ENCODE results near the gene DNAH6. TPM values are rescaled to one million over a fixed set of nuclear protein-coding genes. Genes with fewer than 3 reads are reported as not detected.

DNAH6 gene
- total RNA-seq, 1 experiment from 2014 or later: 1.6 TPM

GRCh38 chr2:84816426-84817026 lies 300.2 kb downstream of the DNAH6 start:
- BruUV-seq (replicated peaks): no TSS peak
- no peaks in the 10 kb centered on the region for H3K4me1 ChIP-seq (ENCODE audit: control insufficient read depth in 1 of 2, insufficient read depth in 2 of 2, low read length in 2 of 2)
- ATAC-seq: no peak

More at GRCh38 chr2:84816426-84817026, 300.2 kb downstream of the DNAH6 start:
- DNase-seq (ENCODE audit: low read depth, low spot score): no peak
- Histone ChIP-seq H3K27ac (ENCODE audit: low read depth, low read length) (no peak overlapping the region), H3K79me2 (ENCODE audit: insufficient read depth, low read length) (no peaks in the 10 kb centered on the region), H2AFZ (ENCODE audit: low read depth, low read length, poor library complexity, severe bottlenecking) (no peak overlapping the region), H4K20me1 (ENCODE audit: insufficient read depth) (no peaks in the 10 kb centered on the region), H3K4me3 (replicated peaks in 1 of 2; ENCODE audit: low read depth in 1 of 2, low read length in 2 of 2) (no peak overlapping the region), H3K9me3 (ENCODE audit: control insufficient read depth in 1 of 2, insufficient read depth in 1 of 2, low read depth in 1 of 2, low read length in 2 of 2) (no peaks in the 10 kb centered on the region), H3K9me2 (ENCODE audit: insufficient read depth) (no peaks in the 10 kb centered on the region), H3K9ac (ENCODE audit: low read length) (no peak overlapping the region), H3K36me3 (ENCODE audit: control insufficient read depth in 1 of 2, insufficient read depth in 2 of 2, low read length in 2 of 2) (no peaks in the 10 kb centered on the region), H3K4me2 (ENCODE audit: low read length) (no peak overlapping the region), H3K27me3 (ENCODE audit: insufficient read depth, low read length) (no peaks in the 10 kb centered on the region)
- TF ChIP-seq, protein P1, sequence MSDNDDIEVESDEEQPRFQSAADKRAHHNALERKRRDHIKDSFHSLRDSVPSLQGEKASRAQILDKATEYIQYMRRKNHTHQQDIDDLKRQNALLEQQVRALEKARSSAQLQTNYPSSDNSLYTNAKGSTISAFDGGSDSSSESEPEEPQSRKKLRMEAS (IDR thresholded peaks at IDR 0.05): no peak
- TF ChIP-seq ZFX (IDR thresholded peaks at IDR 0.05): no peak
- TF ChIP-seq EZH2 (IDR thresholded peaks at IDR 0.05): no peak
- no peak for TF ChIP-seq RAD21 (IDR thresholded peaks at IDR 0.05; ENCODE audit: low read depth)
- TF ChIP-seq POLR2AphosphoS5 (IDR thresholded peaks at IDR 0.05; ENCODE audit: low read depth, low read length): no peak
- TF ChIP-seq, protein P2, sequence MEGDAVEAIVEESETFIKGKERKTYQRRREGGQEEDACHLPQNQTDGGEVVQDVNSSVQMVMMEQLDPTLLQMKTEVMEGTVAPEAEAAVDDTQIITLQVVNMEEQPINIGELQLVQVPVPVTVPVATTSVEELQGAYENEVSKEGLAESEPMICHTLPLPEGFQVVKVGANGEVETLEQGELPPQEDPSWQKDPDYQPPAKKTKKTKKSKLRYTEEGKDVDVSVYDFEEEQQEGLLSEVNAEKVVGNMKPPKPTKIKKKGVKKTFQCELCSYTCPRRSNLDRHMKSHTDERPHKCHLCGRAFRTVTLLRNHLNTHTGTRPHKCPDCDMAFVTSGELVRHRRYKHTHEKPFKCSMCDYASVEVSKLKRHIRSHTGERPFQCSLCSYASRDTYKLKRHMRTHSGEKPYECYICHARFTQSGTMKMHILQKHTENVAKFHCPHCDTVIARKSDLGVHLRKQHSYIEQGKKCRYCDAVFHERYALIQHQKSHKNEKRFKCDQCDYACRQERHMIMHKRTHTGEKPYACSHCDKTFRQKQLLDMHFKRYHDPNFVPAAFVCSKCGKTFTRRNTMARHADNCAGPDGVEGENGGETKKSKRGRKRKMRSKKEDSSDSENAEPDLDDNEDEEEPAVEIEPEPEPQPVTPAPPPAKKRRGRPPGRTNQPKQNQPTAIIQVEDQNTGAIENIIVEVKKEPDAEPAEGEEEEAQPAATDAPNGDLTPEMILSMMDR (IDR thresholded peaks at IDR 0.05 in 2 of 3, conservative IDR thresholded peaks at IDR 0.05 in 1 of 3; ENCODE audit: borderline replicate concordance in 1 of 3, insufficient read depth in 1 of 3, low read depth in 2 of 3, low read length in 2 of 3): no peak
- TF ChIP-seq ZNF274 (IDR thresholded peaks at IDR 0.05; ENCODE audit: low read depth, low read length): no peak
- TF ChIP-seq SRF (IDR thresholded peaks at IDR 0.05; ENCODE audit: low read depth): no peak
- no peak for TF ChIP-seq CBX3 (IDR thresholded peaks at IDR 0.05; ENCODE audit: low read depth)
- TF ChIP-seq, protein P3, sequence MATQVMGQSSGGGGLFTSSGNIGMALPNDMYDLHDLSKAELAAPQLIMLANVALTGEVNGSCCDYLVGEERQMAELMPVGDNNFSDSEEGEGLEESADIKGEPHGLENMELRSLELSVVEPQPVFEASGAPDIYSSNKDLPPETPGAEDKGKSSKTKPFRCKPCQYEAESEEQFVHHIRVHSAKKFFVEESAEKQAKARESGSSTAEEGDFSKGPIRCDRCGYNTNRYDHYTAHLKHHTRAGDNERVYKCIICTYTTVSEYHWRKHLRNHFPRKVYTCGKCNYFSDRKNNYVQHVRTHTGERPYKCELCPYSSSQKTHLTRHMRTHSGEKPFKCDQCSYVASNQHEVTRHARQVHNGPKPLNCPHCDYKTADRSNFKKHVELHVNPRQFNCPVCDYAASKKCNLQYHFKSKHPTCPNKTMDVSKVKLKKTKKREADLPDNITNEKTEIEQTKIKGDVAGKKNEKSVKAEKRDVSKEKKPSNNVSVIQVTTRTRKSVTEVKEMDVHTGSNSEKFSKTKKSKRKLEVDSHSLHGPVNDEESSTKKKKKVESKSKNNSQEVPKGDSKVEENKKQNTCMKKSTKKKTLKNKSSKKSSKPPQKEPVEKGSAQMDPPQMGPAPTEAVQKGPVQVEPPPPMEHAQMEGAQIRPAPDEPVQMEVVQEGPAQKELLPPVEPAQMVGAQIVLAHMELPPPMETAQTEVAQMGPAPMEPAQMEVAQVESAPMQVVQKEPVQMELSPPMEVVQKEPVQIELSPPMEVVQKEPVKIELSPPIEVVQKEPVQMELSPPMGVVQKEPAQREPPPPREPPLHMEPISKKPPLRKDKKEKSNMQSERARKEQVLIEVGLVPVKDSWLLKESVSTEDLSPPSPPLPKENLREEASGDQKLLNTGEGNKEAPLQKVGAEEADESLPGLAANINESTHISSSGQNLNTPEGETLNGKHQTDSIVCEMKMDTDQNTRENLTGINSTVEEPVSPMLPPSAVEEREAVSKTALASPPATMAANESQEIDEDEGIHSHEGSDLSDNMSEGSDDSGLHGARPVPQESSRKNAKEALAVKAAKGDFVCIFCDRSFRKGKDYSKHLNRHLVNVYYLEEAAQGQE (IDR thresholded peaks at IDR 0.05; ENCODE audit: low read depth): no peak
- TF ChIP-seq POLR2A (IDR thresholded peaks at IDR 0.05; ENCODE audit: borderline replicate concordance, extremely low read depth, insufficient read depth, insufficient read length): no peak
- TF ChIP-seq JUND (IDR thresholded peaks at IDR 0.05): no peak
- TF ChIP-seq, protein P4, sequence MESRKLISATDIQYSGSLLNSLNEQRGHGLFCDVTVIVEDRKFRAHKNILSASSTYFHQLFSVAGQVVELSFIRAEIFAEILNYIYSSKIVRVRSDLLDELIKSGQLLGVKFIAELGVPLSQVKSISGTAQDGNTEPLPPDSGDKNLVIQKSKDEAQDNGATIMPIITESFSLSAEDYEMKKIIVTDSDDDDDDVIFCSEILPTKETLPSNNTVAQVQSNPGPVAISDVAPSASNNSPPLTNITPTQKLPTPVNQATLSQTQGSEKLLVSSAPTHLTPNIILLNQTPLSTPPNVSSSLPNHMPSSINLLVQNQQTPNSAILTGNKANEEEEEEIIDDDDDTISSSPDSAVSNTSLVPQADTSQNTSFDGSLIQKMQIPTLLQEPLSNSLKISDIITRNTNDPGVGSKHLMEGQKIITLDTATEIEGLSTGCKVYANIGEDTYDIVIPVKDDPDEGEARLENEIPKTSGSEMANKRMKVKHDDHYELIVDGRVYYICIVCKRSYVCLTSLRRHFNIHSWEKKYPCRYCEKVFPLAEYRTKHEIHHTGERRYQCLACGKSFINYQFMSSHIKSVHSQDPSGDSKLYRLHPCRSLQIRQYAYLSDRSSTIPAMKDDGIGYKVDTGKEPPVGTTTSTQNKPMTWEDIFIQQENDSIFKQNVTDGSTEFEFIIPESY (IDR thresholded peaks at IDR 0.05; ENCODE audit: extremely low read depth, insufficient replicate concordance, low read length): no peak
- TF ChIP-seq ELF1 (IDR thresholded peaks at IDR 0.05; ENCODE audit: borderline replicate concordance, low read depth): no peak
- no peak for TF ChIP-seq TCF7L2 (IDR thresholded peaks at IDR 0.05; ENCODE audit: borderline replicate concordance, extremely low read depth, insufficient read depth, insufficient read length)
- TF ChIP-seq EGR1 (IDR thresholded peaks at IDR 0.05; ENCODE audit: low read depth): no peak
- no peak for TF ChIP-seq CEBPB (IDR thresholded peaks at IDR 0.05; ENCODE audit: low read depth)
- intact Hi-C loops (cut with micrococcal nuclease): no loop called here
- POLR2A ChIA-PET: no interaction called here
- CTCF ChIA-PET: no interaction called here
- RAD21 ChIA-PET (ENCODE audit: low non-redundant PET in 1 of 2, low total read pairs in 2 of 2, uncharacterized antibody in 2 of 2, unreplicated experiment in 2 of 2): no interaction called here
